H1 (cell line): ENCODE results near the gene PPARGC1A. TPM values are rescaled to one million over a fixed set of nuclear protein-coding genes. Genes with fewer than 3 reads are reported as not detected.

Experiments
- E2F6 ChIP-seq: IDR thresholded peaks from 2 replicates; pipeline ENCODE4 v1.6.1; 2012; ENCODE audit warnings: inconsistent platforms
- MAX ChIP-seq: IDR thresholded peaks from 2 replicates; pipeline ENCODE4 v1.6.1; 2012; ENCODE audit warnings: inconsistent platforms
- TCF12 ChIP-seq: IDR thresholded peaks from 2 replicates; pipeline ENCODE4 v1.6.1; 2011; ENCODE audit warnings: low read depth, mild to moderate bottlenecking, low read length
- polyA plus RNA-seq, 7 experiments: library from polyadenylated mRNA; depleted of rRNA in 3 of 7; stranded (reverse) in 5 of 7; unstranded in 2 of 7; fragments of >200 nt in 5 of 7; fragments of 200-250 nt in 2 of 7; gene quantifications; 1 replicate in 5 of 7; 2 replicates in 1 of 7; 4 replicates in 1 of 7; pipeline versions ENCODE4 v1.2.1 to v1.2.3, GENCODE V29; 2011 to 2013; ENCODE audit warnings: missing spikeins in 2 of 7, mixed read lengths in 2 of 7
- total RNA-seq: library from RNA; stranded (reverse); fragmentation: NEBNext Ultra II Directional; extraction: Animal tissue kit (Norgen Biotek cat#: 25700); gene quantifications from 2 replicates; pipeline ENCODE4 v1.2.1, GENCODE V29; 2021

PPARGC1A gene
- total and polyA plus RNA-seq, 2 of the 8 experiments (the other 6 are each of a cell fraction or from before 2014, with no cell fraction given), result 0.54 to 1.4 TPM

GRCh38 chr4:23876418-23877089 is 13.3 kb downstream of the PPARGC1A start (continued):
- TF ChIP-seq MAX, result no peak
- no peak for TF ChIP-seq E2F6
- no peak for TF ChIP-seq TCF12
- TF ChIP-seq, all 59 proteins: peak for 2
